ENCODE results near the gene DLEC1. TPM values are rescaled to one million over a fixed set of nuclear protein-coding genes. Genes with fewer than 3 reads are reported as not detected.
A peak's percentile ranks its signal among the peaks of the same experiment; 100 is the strongest.

The DLEC1 gene, protein sequence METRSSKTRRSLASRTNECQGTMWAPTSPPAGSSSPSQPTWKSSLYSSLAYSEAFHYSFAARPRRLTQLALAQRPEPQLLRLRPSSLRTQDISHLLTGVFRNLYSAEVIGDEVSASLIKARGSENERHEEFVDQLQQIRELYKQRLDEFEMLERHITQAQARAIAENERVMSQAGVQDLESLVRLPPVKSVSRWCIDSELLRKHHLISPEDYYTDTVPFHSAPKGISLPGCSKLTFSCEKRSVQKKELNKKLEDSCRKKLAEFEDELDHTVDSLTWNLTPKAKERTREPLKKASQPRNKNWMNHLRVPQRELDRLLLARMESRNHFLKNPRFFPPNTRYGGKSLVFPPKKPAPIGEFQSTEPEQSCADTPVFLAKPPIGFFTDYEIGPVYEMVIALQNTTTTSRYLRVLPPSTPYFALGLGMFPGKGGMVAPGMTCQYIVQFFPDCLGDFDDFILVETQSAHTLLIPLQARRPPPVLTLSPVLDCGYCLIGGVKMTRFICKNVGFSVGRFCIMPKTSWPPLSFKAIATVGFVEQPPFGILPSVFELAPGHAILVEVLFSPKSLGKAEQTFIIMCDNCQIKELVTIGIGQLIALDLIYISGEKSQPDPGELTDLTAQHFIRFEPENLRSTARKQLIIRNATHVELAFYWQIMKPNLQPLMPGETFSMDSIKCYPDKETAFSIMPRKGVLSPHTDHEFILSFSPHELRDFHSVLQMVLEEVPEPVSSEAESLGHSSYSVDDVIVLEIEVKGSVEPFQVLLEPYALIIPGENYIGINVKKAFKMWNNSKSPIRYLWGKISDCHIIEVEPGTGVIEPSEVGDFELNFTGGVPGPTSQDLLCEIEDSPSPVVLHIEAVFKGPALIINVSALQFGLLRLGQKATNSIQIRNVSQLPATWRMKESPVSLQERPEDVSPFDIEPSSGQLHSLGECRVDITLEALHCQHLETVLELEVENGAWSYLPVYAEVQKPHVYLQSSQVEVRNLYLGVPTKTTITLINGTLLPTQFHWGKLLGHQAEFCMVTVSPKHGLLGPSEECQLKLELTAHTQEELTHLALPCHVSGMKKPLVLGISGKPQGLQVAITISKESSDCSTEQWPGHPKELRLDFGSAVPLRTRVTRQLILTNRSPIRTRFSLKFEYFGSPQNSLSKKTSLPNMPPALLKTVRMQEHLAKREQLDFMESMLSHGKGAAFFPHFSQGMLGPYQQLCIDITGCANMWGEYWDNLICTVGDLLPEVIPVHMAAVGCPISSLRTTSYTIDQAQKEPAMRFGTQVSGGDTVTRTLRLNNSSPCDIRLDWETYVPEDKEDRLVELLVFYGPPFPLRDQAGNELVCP (N-terminal part only)
- total RNA-seq: 1 to 10 TPM; 1.2 to 7.5 TPM
- 1 to 10 TPM; 6.5 to 8.4 TPM for polyA plus RNA-seq (ENCODE audit: insufficient read length in 2 of 2)
- long read RNA-seq, donor 1, partial matches to known transcripts: 65 of 102 reads
- long read RNA-seq, donor 1, other reads (novel, unspliced or antisense): 37 of 102 reads
- long read RNA-seq, donor 2: 0 reads
- long read RNA-seq, donor 3, partial matches to known transcripts: 21 of 21 reads
- long read RNA-seq, donor 3, other reads (novel, unspliced or antisense): 0 of 21 reads
- long read RNA-seq, donor 4, partial matches to known transcripts: 68 of 83 reads
- long read RNA-seq, donor 4, other reads (novel, unspliced or antisense): 15 of 83 reads

DNA sequence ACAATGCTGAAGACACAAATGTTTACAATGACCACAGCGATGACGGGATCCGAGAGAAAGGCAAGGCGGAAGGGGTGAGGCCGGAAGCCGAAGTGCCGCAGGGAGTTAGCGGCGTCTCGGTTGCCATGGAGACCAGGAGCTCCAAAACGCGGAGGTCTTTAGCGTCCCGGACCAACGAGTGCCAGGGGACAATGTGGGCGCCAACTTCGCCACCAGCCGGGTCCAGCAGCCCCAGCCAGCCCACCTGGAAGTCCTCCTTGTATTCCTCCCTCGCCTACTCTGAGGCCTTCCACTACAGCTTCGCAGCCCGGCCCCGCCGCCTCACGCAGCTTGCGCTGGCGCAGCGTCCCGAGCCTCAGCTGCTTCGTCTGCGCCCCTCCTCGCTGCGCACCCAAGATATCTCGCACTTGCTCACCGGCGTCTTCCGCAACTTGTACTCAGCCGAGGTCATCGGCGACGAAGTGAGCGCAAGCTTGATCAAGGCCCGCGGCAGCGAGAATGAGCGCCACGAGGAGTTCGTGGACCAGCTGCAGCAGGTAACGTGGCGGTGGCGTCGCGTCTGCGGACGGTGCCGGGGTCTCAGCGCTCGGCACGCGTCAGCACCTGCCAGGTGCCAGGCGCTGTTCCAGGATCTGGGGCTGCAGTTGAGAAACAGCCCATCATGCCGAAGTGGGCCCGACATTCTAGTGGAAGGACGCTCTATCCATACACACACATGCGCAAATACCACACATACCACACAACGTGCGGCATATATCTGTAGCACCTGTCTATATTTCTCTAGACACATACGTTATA lies at the start of gene DLEC1:
TSS of gene DLEC1 (plus strand) at position 108 of the 798 bp plus-strand sequence. CDS start at position 126, 18 bp downstream.
- Histone ChIP-seq H3K27ac (ENCODE audit: low read depth, low read length) (no peak within 1 kb of the TSS), H3K27me3 (ENCODE audit: control insufficient read depth, insufficient read depth, low read length) (peaks cover 6% of the 10 kb centered on the region), H3K9me3 (ENCODE audit: control insufficient read depth, insufficient read depth, low read length) (no peaks in the 10 kb centered on the region), H3K4me1 (ENCODE audit: control insufficient read depth, insufficient read depth, low read length) (peaks cover 16% of the 10 kb centered on the region), H3K4me3 (ENCODE audit: low read depth, low read length) (peak within 1 kb of the TSS; percentile 57), H3K36me3 (ENCODE audit: control insufficient read depth, insufficient read depth, low read length) (no peaks in the 10 kb centered on the region)
- peak in 3 of 6 donors; percentile 35 to 92 (median 81) for DNase-seq (ENCODE audit: low read depth in 4 of 6, low spot score in 6 of 6)
- WGBS (ENCODE audit: insufficient coverage): under 1% methylated on average over 60 of the region's 67 CpGs

- Histone ChIP-seq H3K9me3 (ENCODE audit: control insufficient read depth, insufficient read depth, low read length) (no peaks in the 10 kb centered on the region), H3K4me1 (ENCODE audit: control insufficient read depth, insufficient read depth, low read length) (peaks cover 10% of the 10 kb centered on the region), H3K36me3 (ENCODE audit: control insufficient read depth, insufficient read depth, low read length) (peaks cover 4% of the 10 kb centered on the region), H3K4me3 (ENCODE audit: low read depth, low read length) (no peak overlapping the region), H3K27me3 (ENCODE audit: control insufficient read depth, insufficient read depth, low read length) (no peaks in the 10 kb centered on the region), H3K27ac (ENCODE audit: low read depth, low read length) (no peak overlapping the region)
- no peak for DNase-seq (ENCODE audit: low read depth in 4 of 6, low spot score in 6 of 6)
- WGBS (ENCODE audit: insufficient coverage): 85% methylated on average over 7 of the region's 7 CpGs
Measured at GRCh38 chr3:37989821-37990480, 49.1 kb upstream of the DLEC1 start.

- 81% methylated on average over 10 of the region's 10 CpGs for WGBS (ENCODE audit: insufficient coverage)
- no peaks in the 10 kb centered on the region for H3K36me3 ChIP-seq (ENCODE audit: control insufficient read depth, insufficient read depth, low read length)
- no peak within 1 kb of the TSS for H3K27ac ChIP-seq (ENCODE audit: low read depth, low read length)
- peaks cover 10% of the 10 kb centered on the region for H3K4me1 ChIP-seq (ENCODE audit: control insufficient read depth, insufficient read depth, low read length)
- H3K4me3 ChIP-seq (ENCODE audit: low read depth, low read length): no peak within 1 kb of the TSS
- H3K27me3 ChIP-seq (ENCODE audit: control insufficient read depth, insufficient read depth, low read length): no peaks in the 10 kb centered on the region
- DNase-seq (ENCODE audit: low read depth in 4 of 6, low spot score in 6 of 6): no peak
- H3K9me3 ChIP-seq (ENCODE audit: control insufficient read depth, insufficient read depth, low read length): no peaks in the 10 kb centered on the region
Measured at GRCh38 chr3:37990527-37990926, 48.5 kb upstream of the DLEC1 start, which contains the start of gene VILL. VILL (plus strand) TSS chr3:37990786; CDS start chr3:37993673, 2,887 bp downstream.

DNA sequence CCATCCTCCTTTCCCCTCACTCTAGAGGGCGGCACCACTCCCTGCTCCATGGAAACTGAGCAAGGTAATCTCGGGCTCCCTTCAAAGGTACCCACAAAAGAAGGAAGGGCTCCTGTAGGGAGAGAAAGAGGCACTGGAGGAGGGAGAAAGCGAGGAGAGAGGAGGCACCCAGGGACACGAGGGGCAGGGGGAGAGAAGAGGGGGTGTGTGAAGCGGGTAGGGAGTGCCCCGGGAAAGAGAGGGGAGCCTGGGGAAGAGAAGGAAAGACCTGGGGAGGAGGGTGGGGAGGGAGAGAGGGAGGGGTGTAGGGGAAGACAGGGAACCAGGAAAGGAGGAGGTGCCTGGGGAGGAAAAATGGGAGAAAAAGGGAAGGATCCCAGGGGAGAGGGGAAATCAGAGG lies 47.9 kb upstream of the DLEC1 start:
- 27% methylated on average over 5 of the region's 6 CpGs for WGBS (ENCODE audit: insufficient coverage)
- H3K4me3 ChIP-seq (ENCODE audit: low read depth, low read length): no peak overlapping the region
- no peaks in the 10 kb centered on the region for H3K36me3 ChIP-seq (ENCODE audit: control insufficient read depth, insufficient read depth, low read length)
- H3K4me1 ChIP-seq (ENCODE audit: control insufficient read depth, insufficient read depth, low read length): peaks cover 13% of the 10 kb centered on the region
- no peaks in the 10 kb centered on the region for H3K9me3 ChIP-seq (ENCODE audit: control insufficient read depth, insufficient read depth, low read length)
- no peak overlapping the region for H3K27ac ChIP-seq (ENCODE audit: low read depth, low read length)
- H3K27me3 ChIP-seq (ENCODE audit: control insufficient read depth, insufficient read depth, low read length): no peaks in the 10 kb centered on the region
- no peak for DNase-seq (ENCODE audit: low read depth in 4 of 6, low spot score in 6 of 6)

GRCh38 chr3:37991823-37992222 lies 47.2 kb upstream of the DLEC1 start:
- Histone ChIP-seq H3K4me1 (ENCODE audit: control insufficient read depth, insufficient read depth, low read length) (peaks cover 13% of the 10 kb centered on the region), H3K36me3 (ENCODE audit: control insufficient read depth, insufficient read depth, low read length) (no peaks in the 10 kb centered on the region), H3K27me3 (ENCODE audit: control insufficient read depth, insufficient read depth, low read length) (no peaks in the 10 kb centered on the region), H3K27ac (ENCODE audit: low read depth, low read length) (no peak overlapping the region), H3K9me3 (ENCODE audit: control insufficient read depth, insufficient read depth, low read length) (no peaks in the 10 kb centered on the region), H3K4me3 (ENCODE audit: low read depth, low read length) (no peak overlapping the region)
- no peak for DNase-seq (ENCODE audit: low read depth in 4 of 6, low spot score in 6 of 6)
- WGBS (ENCODE audit: insufficient coverage): 85% methylated on average over 7 of the region's 7 CpGs

GRCh38 chr3:37992271-37993066 lies 46.5 kb upstream of the DLEC1 start:
- peaks cover 6% of the 10 kb centered on the region for H3K36me3 ChIP-seq (ENCODE audit: control insufficient read depth, insufficient read depth, low read length)
- no peak overlapping the region for H3K27ac ChIP-seq (ENCODE audit: low read depth, low read length)
- peaks cover 13% of the 10 kb centered on the region for H3K4me1 ChIP-seq (ENCODE audit: control insufficient read depth, insufficient read depth, low read length)
- 92% methylated on average over 6 of the region's 9 CpGs for WGBS (ENCODE audit: insufficient coverage)
- H3K4me3 ChIP-seq (ENCODE audit: low read depth, low read length): no peak overlapping the region
- no peaks in the 10 kb centered on the region for H3K9me3 ChIP-seq (ENCODE audit: control insufficient read depth, insufficient read depth, low read length)
- DNase-seq (ENCODE audit: low read depth in 4 of 6, low spot score in 6 of 6): no peak
- no peaks in the 10 kb centered on the region for H3K27me3 ChIP-seq (ENCODE audit: control insufficient read depth, insufficient read depth, low read length)

DNA sequence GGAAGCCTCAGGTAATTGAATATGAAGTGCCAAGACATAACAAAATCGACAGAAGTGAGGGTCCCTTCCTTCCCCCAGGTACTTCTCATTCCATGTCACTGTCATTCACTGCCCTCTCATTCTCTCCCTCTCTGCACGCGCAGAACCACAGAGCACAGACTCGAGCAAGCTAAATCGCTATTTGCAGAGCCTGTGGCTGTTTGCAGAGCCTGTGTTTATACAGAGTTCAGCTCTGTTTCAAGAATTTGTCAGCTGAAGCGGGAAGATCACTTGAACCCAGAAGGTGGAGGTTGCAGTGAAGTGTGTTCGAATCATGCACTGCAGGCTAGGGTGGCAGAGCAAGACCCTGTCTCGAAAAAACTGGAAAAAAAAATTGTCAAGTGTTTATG lies 45.9 kb upstream of the DLEC1 start:
- Histone ChIP-seq H3K4me1 (ENCODE audit: control insufficient read depth, insufficient read depth, low read length) (peaks cover 18% of the 10 kb centered on the region), H3K36me3 (ENCODE audit: control insufficient read depth, insufficient read depth, low read length) (peaks cover 12% of the 10 kb centered on the region), H3K9me3 (ENCODE audit: control insufficient read depth, insufficient read depth, low read length) (no peaks in the 10 kb centered on the region), H3K4me3 (ENCODE audit: low read depth, low read length) (no peak overlapping the region), H3K27me3 (ENCODE audit: control insufficient read depth, insufficient read depth, low read length) (no peaks in the 10 kb centered on the region), H3K27ac (ENCODE audit: low read depth, low read length) (no peak overlapping the region)
- no peak for DNase-seq (ENCODE audit: low read depth in 4 of 6, low spot score in 6 of 6)
- 89% methylated on average over 8 of the region's 8 CpGs for WGBS (ENCODE audit: insufficient coverage)

Measured in spinal cord (tissue), 10 donors.